HL-60 (cell line): Measurements from ENCODE around the gene TBC1D4.
A peak's percentile ranks its signal among the peaks of the same experiment; 100 is the strongest.

Experiments used
- DNase-seq, 2 experiments: peaks; one replicate each; pipeline ENCODE4 v3.0.0-alpha.2; 2010 to 2020; ENCODE audit warnings: low read depth in 1 of 2, low spot score in 1 of 2
- H3K27ac ChIP-seq: fragments of 250-450 bp; sonication (Bioruptor Pico); replicated peaks from 2 replicates; pipeline ENCODE4 v1.5.1; 2020; ENCODE audit warnings: mild to moderate bottlenecking, moderate library complexity
- H3K27me3 ChIP-seq: fragments of 250-450 bp; sonication (Bioruptor Pico); 2 replicates; pipeline ENCODE4 v1.5.1; 2021; ENCODE audit warnings: mild to moderate bottlenecking, moderate library complexity; ENCODE audit not compliant: insufficient read depth, poor library complexity, severe bottlenecking
- H3K4me3 ChIP-seq: replicated peaks from 2 replicates; pipeline ENCODE4 v1.5.1; 2011; ENCODE audit warnings: mild to moderate bottlenecking, control low read depth, low read length; ENCODE audit not compliant: insufficient read depth
- GABPA ChIP-seq: IDR thresholded peaks from 2 replicates; pipeline ENCODE4 v1.6.1; 2012; ENCODE audit warnings: low read depth
- POLR2AphosphoS5 ChIP-seq: IDR thresholded peaks from 2 replicates; pipeline ENCODE4 v1.6.1; 2012; ENCODE audit warnings: low read depth
- SPI1 ChIP-seq: IDR thresholded peaks from 2 replicates; pipeline ENCODE4 v1.6.1; 2012; ENCODE audit warnings: low read depth, mild to moderate bottlenecking, borderline replicate concordance
- TF ChIP-seq, protein P1 (sequence below): IDR thresholded peaks from one replicate; pipeline ENCODE4 v1.5.1; 2011; ENCODE audit warnings: low read length, control low read depth, inconsistent platforms; ENCODE audit not compliant: insufficient read depth
- TF ChIP-seq, protein P2 (sequence below): IDR thresholded peaks from 2 replicates; pipeline ENCODE4 v1.6.1; 2012; ENCODE audit warnings: low read depth; ENCODE audit not compliant: insufficient replicate concordance

The TBC1D4 gene

DNA sequence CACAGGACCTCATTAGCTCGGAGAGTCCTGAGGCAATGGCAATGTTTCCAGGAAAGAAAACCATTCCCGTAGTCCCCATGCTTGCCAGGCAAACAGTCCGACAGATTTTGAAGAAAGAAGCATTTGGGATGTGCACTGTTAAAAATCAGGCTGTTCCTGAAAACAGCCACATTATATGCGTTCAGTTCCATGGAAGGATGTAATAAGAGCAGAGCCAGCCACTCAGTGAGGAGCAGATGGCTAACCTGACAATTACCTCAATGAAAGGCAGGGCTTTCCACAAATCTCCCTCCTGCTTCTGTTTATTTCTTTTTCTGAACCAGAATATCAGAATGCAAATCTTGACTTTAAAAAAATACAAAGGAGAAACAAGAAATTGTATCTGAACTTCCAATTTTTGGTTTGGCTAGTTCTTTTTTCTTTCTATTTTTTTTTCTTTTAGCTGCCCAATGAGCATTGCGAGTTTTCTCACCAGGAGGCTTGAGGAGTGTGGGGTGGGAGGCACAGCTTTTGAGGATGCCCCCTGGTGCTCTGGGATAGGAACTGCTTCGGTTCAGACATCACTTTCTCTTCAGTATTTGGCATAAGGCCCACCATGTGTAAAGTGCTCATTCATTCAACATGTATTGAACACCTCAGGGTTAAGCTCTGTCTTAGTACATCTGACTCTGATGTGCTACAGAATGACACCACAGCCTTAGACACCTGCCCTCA lies 124.2 kb downstream of the TBC1D4 start:
- no peak overlapping the region for H3K4me3 ChIP-seq
- H3K27ac ChIP-seq = no peak overlapping the region
- H3K27me3 ChIP-seq = no peaks in the 10 kb centered on the region
- peak; percentile 8 to 46 for DNase-seq
- no peak for TF ChIP-seq GABPA
- TF ChIP-seq, protein P1, sequence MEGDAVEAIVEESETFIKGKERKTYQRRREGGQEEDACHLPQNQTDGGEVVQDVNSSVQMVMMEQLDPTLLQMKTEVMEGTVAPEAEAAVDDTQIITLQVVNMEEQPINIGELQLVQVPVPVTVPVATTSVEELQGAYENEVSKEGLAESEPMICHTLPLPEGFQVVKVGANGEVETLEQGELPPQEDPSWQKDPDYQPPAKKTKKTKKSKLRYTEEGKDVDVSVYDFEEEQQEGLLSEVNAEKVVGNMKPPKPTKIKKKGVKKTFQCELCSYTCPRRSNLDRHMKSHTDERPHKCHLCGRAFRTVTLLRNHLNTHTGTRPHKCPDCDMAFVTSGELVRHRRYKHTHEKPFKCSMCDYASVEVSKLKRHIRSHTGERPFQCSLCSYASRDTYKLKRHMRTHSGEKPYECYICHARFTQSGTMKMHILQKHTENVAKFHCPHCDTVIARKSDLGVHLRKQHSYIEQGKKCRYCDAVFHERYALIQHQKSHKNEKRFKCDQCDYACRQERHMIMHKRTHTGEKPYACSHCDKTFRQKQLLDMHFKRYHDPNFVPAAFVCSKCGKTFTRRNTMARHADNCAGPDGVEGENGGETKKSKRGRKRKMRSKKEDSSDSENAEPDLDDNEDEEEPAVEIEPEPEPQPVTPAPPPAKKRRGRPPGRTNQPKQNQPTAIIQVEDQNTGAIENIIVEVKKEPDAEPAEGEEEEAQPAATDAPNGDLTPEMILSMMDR = peak; percentile 24

GRCh38 chr13:75356421-75356820 lies 125.5 kb downstream of the TBC1D4 start:
- no peak for DNase-seq
- TF ChIP-seq POLR2AphosphoS5 = no peak
- TF ChIP-seq SPI1 = no peak
- TF ChIP-seq GABPA = no peak
- TF ChIP-seq, protein P1 = no peak
- TF ChIP-seq, protein P2, sequence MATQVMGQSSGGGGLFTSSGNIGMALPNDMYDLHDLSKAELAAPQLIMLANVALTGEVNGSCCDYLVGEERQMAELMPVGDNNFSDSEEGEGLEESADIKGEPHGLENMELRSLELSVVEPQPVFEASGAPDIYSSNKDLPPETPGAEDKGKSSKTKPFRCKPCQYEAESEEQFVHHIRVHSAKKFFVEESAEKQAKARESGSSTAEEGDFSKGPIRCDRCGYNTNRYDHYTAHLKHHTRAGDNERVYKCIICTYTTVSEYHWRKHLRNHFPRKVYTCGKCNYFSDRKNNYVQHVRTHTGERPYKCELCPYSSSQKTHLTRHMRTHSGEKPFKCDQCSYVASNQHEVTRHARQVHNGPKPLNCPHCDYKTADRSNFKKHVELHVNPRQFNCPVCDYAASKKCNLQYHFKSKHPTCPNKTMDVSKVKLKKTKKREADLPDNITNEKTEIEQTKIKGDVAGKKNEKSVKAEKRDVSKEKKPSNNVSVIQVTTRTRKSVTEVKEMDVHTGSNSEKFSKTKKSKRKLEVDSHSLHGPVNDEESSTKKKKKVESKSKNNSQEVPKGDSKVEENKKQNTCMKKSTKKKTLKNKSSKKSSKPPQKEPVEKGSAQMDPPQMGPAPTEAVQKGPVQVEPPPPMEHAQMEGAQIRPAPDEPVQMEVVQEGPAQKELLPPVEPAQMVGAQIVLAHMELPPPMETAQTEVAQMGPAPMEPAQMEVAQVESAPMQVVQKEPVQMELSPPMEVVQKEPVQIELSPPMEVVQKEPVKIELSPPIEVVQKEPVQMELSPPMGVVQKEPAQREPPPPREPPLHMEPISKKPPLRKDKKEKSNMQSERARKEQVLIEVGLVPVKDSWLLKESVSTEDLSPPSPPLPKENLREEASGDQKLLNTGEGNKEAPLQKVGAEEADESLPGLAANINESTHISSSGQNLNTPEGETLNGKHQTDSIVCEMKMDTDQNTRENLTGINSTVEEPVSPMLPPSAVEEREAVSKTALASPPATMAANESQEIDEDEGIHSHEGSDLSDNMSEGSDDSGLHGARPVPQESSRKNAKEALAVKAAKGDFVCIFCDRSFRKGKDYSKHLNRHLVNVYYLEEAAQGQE = no peak
- H3K27me3 ChIP-seq = no peaks in the 10 kb centered on the region
- H3K4me3 ChIP-seq = no peak overlapping the region
- no peak overlapping the region for H3K27ac ChIP-seq

DNA sequence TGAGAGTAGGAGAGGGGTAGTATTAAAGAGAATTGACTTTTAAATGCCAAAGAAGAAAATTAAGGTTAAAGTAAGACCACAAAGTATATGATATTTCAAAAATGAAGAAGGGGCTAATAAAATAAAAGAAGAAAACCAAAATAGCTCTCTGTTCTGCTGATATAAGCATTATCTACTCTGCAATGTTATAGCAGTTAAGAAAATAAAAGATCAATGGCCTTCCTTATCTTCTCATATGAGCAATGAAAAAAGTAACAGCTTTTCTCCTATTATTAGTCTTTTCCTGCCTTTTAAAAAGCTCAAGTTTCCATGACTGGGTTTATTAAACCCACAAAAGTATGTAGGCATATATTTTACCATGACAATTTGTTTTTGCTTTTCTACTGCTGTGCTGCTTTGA lies 126.4 kb downstream of the TBC1D4 start:
- DNase-seq = no peak
- Histone ChIP-seq H3K27ac (no peak overlapping the region), H3K4me3 (no peak overlapping the region), H3K27me3 (no peaks in the 10 kb centered on the region)
- TF ChIP-seq POLR2AphosphoS5 = no peak
- TF ChIP-seq GABPA = no peak
- TF ChIP-seq SPI1 = no peak
- TF ChIP-seq, protein P1 = no peak
- TF ChIP-seq, protein P2 = no peak

GRCh38 chr13:75353781-75354193 lies 128.2 kb downstream of the TBC1D4 start:
- DNase-seq = no peak
- Histone ChIP-seq H3K27ac (no peak overlapping the region), H3K4me3 (no peak overlapping the region), H3K27me3 (no peaks in the 10 kb centered on the region)
- no peak for TF ChIP-seq GABPA
- TF ChIP-seq, protein P2 = no peak
- TF ChIP-seq, protein P1 = no peak
- TF ChIP-seq SPI1 = no peak
- no peak for TF ChIP-seq POLR2AphosphoS5
